Karpas-422 (cell line): Measurements from ENCODE around the gene UXT. TPM values are rescaled to one million over a fixed set of nuclear protein-coding genes. Genes with fewer than 3 reads are reported as not detected.

Experiments
- DNase-seq: peaks from one replicate; pipeline ENCODE4 v3.0.0-alpha.2; 2015
- H2AFZ ChIP-seq: fragments of 200-600 bp; sonication (generic); 2 replicates; pipeline ENCODE4 v1.6.1; 2014; ENCODE audit warnings: antibody characterized with exemption, low read length, mixed read lengths
- H3K27ac ChIP-seq: fragments of 200-600 bp; sonication (generic); 2 replicates; pipeline ENCODE4 v1.5.1; 2014; ENCODE audit warnings: mild to moderate bottlenecking, low read length, moderate library complexity
- H3K27me3 ChIP-seq: fragments of 200-600 bp; sonication (generic); 2 replicates; pipeline ENCODE4 v1.6.1; 2014; ENCODE audit warnings: low read length, mixed read lengths
- H3K36me3 ChIP-seq: fragments of 200-600 bp; sonication (generic); 2 replicates; pipeline ENCODE4 v1.6.1; 2014; ENCODE audit warnings: low read length, mixed read lengths; ENCODE audit not compliant: insufficient read depth
- H3K4me1 ChIP-seq: fragments of 200-600 bp; sonication (generic); 2 replicates; pipeline ENCODE4 v1.6.1; 2014; ENCODE audit warnings: mild to moderate bottlenecking, low read length, mixed read lengths
- H3K4me2 ChIP-seq: fragments of 200-600 bp; sonication (generic); 2 replicates; pipeline ENCODE4 v1.6.1; 2014; ENCODE audit warnings: low read length, low read depth, mild to moderate bottlenecking; ENCODE audit not compliant: poor library complexity, severe bottlenecking
- H3K4me3 ChIP-seq: fragments of 200-600 bp; sonication (generic); 2 replicates; pipeline ENCODE4 v1.5.1; 2014; ENCODE audit warnings: mild to moderate bottlenecking, antibody characterized with exemption, low read length, mixed read lengths
- H3K79me2 ChIP-seq: fragments of 200-600 bp; sonication (generic); 2 replicates; pipeline ENCODE4 v1.6.1; 2014; ENCODE audit warnings: mild to moderate bottlenecking, low read length, mixed read lengths
- H3K9ac ChIP-seq: fragments of 200-600 bp; sonication (generic); 2 replicates; pipeline ENCODE4 v1.6.0; 2014; ENCODE audit warnings: low read length
- H3K9me2 ChIP-seq: fragments of 200-600 bp; sonication (generic), shearing (Covaris generic); replicated peaks from 2 replicates; pipeline ENCODE4 v1.6.0; 2014; ENCODE audit warnings: mild to moderate bottlenecking, low read length, moderate library complexity; ENCODE audit not compliant: insufficient read depth
- H3K9me3 ChIP-seq: fragments of 300-700, 200-600 bp; sonication (generic); 2 replicates; pipeline ENCODE4 v1.6.1; 2014; ENCODE audit warnings: low read length, mixed read lengths
- H4K20me1 ChIP-seq: fragments of 200-600 bp; sonication (generic); 2 replicates; pipeline ENCODE4 v1.6.1; 2014; ENCODE audit warnings: mild to moderate bottlenecking, antibody characterized with exemption, low read length, low read depth; ENCODE audit not compliant: insufficient read depth
- total RNA-seq: library from RNA; depleted of rRNA; stranded (reverse); fragments of >200 nt; shearing (Covaris generic); gene quantifications from 2 replicates; pipeline ENCODE4 v1.2.3, GENCODE V29; 2014; ENCODE audit warnings: low replicate concordance

UXT gene
- total RNA-seq, 1 experiment from 2014 or later: 191 TPM

- H2AFZ ChIP-seq: no peak overlapping the region
Observed at GRCh38 chrX:47658301-47658683, 688 bp downstream of the UXT start.

GRCh38 chrX:47651043-47651905, 7.7 kb downstream of the UXT start:
- peak overlapping the region; percentile 68 for H3K9ac ChIP-seq
- DNase-seq: no peak
- H3K27me3 ChIP-seq: no peaks in the 10 kb centered on the region
- no peaks in the 10 kb centered on the region for H3K9me2 ChIP-seq
- no peaks in the 10 kb centered on the region for H3K9me3 ChIP-seq
- peaks cover 25% of the 10 kb centered on the region for H3K4me1 ChIP-seq
- peaks cover 4% of the 10 kb centered on the region; the same call in 1 of the 2 replicates for H3K36me3 ChIP-seq
- H3K27ac ChIP-seq: 0 out of 2 replicates have a peak overlapping the region, but pooled peaks have one; percentile 17
- peak overlapping the region; percentile 77 for H3K4me2 ChIP-seq
- H2AFZ ChIP-seq: no peak overlapping the region
- peaks cover 29% of the 10 kb centered on the region for H3K79me2 ChIP-seq
- H3K4me3 ChIP-seq: peak overlapping the region; percentile 66
- H4K20me1 ChIP-seq: no peaks in the 10 kb centered on the region

More at GRCh38 chrX:47658301-47658683, 688 bp downstream of the UXT start:
- Histone ChIP-seq H3K27ac (peak overlapping the region; percentile 54; the same call in 1 of the 2 replicates), H3K4me2 (peak overlapping the region; percentile 82), H3K4me3 (peak overlapping the region; percentile 77), H3K36me3 (peaks cover 14% of the 10 kb centered on the region), H3K9me2 (no peaks in the 10 kb centered on the region), H3K9ac (peak overlapping the region; percentile 77), H3K9me3 (no peaks in the 10 kb centered on the region), H4K20me1 (no peaks in the 10 kb centered on the region), H3K4me1 (peaks cover 14% of the 10 kb centered on the region), H3K79me2 (peaks cover 15% of the 10 kb centered on the region), H3K27me3 (no peaks in the 10 kb centered on the region)
- no peak for DNase-seq

- H3K9me2 ChIP-seq: no peaks in the 10 kb centered on the region
- H3K4me3 ChIP-seq: peak within 1 kb of the TSS; percentile 73
- peaks cover 4% of the 10 kb centered on the region; the same call in 1 of the 2 replicates for H3K36me3 ChIP-seq
- H3K79me2 ChIP-seq: peaks cover 29% of the 10 kb centered on the region
- no peaks in the 10 kb centered on the region for H3K9me3 ChIP-seq
- DNase-seq: peak; percentile 97
- peak within 1 kb of the TSS; percentile 74 for H3K9ac ChIP-seq
- H4K20me1 ChIP-seq: no peaks in the 10 kb centered on the region
- H3K4me1 ChIP-seq: peaks cover 25% of the 10 kb centered on the region
- no peaks in the 10 kb centered on the region for H3K27me3 ChIP-seq
- peak within 1 kb of the TSS; percentile 78 for H3K4me2 ChIP-seq
- 0 out of 2 replicates have a peak within 1 kb of the TSS, but pooled peaks have one; percentile 17 for H3K27ac ChIP-seq
- H2AFZ ChIP-seq: no peak within 1 kb of the TSS
Observed at GRCh38 chrX:47650164-47651042, 8.6 kb downstream of the UXT start, which contains the start of gene ELK1. Gene ELK1, minus strand, starts transcription at chrX:47650563. Its CDS starts 9,122 bp downstream, at chrX:47641441.

- peaks cover 33% of the 10 kb centered on the region for H3K79me2 ChIP-seq
- H3K9me2 ChIP-seq: no peaks in the 10 kb centered on the region
- no peak overlapping the region for H2AFZ ChIP-seq
- no peak overlapping the region for H3K27ac ChIP-seq
- no peaks in the 10 kb centered on the region for H3K27me3 ChIP-seq
- H3K4me3 ChIP-seq: peak overlapping the region; percentile 73
- H4K20me1 ChIP-seq: no peaks in the 10 kb centered on the region
- DNase-seq: no peak
- no peaks in the 10 kb centered on the region for H3K9me3 ChIP-seq
- H3K4me2 ChIP-seq: peak overlapping the region; percentile 78
- H3K9ac ChIP-seq: peak overlapping the region; percentile 74
- peaks cover 4% of the 10 kb centered on the region; the same call in 1 of the 2 replicates for H3K36me3 ChIP-seq
- peaks cover 25% of the 10 kb centered on the region for H3K4me1 ChIP-seq
Observed at GRCh38 chrX:47649781-47650163, 9.2 kb downstream of the UXT start.

- DNase-seq: no peak
- Histone ChIP-seq H3K4me1 (peaks cover 25% of the 10 kb centered on the region), H4K20me1 (no peaks in the 10 kb centered on the region), H3K4me3 (peak overlapping the region; percentile 69), H3K9ac (peak overlapping the region; percentile 74), H3K4me2 (peak overlapping the region; percentile 78), H3K27me3 (no peaks in the 10 kb centered on the region), H3K9me2 (no peaks in the 10 kb centered on the region), H3K9me3 (no peaks in the 10 kb centered on the region), H3K79me2 (peaks cover 33% of the 10 kb centered on the region), H2AFZ (no peak overlapping the region), H3K27ac (no peak overlapping the region), H3K36me3 (peaks cover 4% of the 10 kb centered on the region; the same call in 1 of the 2 replicates)
Observed at GRCh38 chrX:47649271-47649670, 9.7 kb downstream of the UXT start.

GRCh38 chrX:47648376-47648775, 10.6 kb downstream of the UXT start:
- peak overlapping the region; percentile 69; the same call in 1 of the 2 replicates for H3K4me3 ChIP-seq
- H3K9ac ChIP-seq: peak overlapping the region; percentile 74; the same call in 1 of the 2 replicates

GRCh38 chrX:47646636-47647035, 12.3 kb downstream of the UXT start:
- Histone ChIP-seq H3K27ac (no peak overlapping the region), H2AFZ (no peak overlapping the region), H3K4me2 (no peak overlapping the region), H3K9me2 (no peaks in the 10 kb centered on the region), H3K4me3 (no peak overlapping the region), H3K36me3 (peaks cover 5% of the 10 kb centered on the region; the same call in 1 of the 2 replicates), H3K27me3 (no peaks in the 10 kb centered on the region), H3K9ac (no peak overlapping the region), H3K79me2 (peaks cover 48% of the 10 kb centered on the region), H3K4me1 (peaks cover 19% of the 10 kb centered on the region), H4K20me1 (0 out of 2 replicates have a peak, but pooled peaks cover 4% of the 10 kb centered on the region), H3K9me3 (no peaks in the 10 kb centered on the region)
- no peak for DNase-seq

More at GRCh38 chrX:47648376-47648775, 10.6 kb downstream of the UXT start:
- H3K4me1 ChIP-seq: peaks cover 25% of the 10 kb centered on the region
- no peaks in the 10 kb centered on the region for H3K27me3 ChIP-seq
- peak overlapping the region; percentile 78 for H3K4me2 ChIP-seq
- peaks cover 4% of the 10 kb centered on the region; the same call in 1 of the 2 replicates for H3K36me3 ChIP-seq
- DNase-seq: no peak
- H3K27ac ChIP-seq: no peak overlapping the region
- H3K79me2 ChIP-seq: peaks cover 42% of the 10 kb centered on the region
- no peak overlapping the region for H2AFZ ChIP-seq
- 0 out of 2 replicates have a peak, but pooled peaks cover 4% of the 10 kb centered on the region for H4K20me1 ChIP-seq
- no peaks in the 10 kb centered on the region for H3K9me3 ChIP-seq
- H3K9me2 ChIP-seq: no peaks in the 10 kb centered on the region
